SK-N-SH (cell line): ENCODE measurements around the gene CERS6.

Source experiments
- CHD2 ChIP-seq: fragments of 150-350 bp; IDR thresholded peaks from 2 replicates; pipeline ENCODE4 v1.6.1; 2018; ENCODE audit warnings: low read length; ENCODE audit not compliant: partially characterized antibody
- EP300 ChIP-seq, 2 experiments: IDR thresholded peaks; 2 replicates each; pipeline versions ENCODE4 v1.4.0 to v1.6.1; 2012; ENCODE audit warnings: borderline replicate concordance in 1 of 2, low read depth in 1 of 2, low read length in 1 of 2
- EZH2phosphoT487 ChIP-seq: fragments of 200-600 bp; sonication (generic); IDR thresholded peaks from 2 replicates; pipeline ENCODE4 v1.6.1; 2017; ENCODE audit warnings: low read depth, mixed run types, mild to moderate bottlenecking, antibody characterized with exemption, moderate library complexity, borderline replicate concordance
- JUND ChIP-seq: IDR thresholded peaks from 2 replicates; pipeline ENCODE4 v1.4.0; 2012
- MXI1 ChIP-seq: IDR thresholded peaks from 2 replicates; pipeline ENCODE4 v1.6.1; 2012; ENCODE audit warnings: mild to moderate bottlenecking, low read depth, low read length, improper control_type of control experiment
- RAD21 ChIP-seq: IDR thresholded peaks from 2 replicates; pipeline ENCODE4 v1.6.1; 2012; ENCODE audit warnings: mild to moderate bottlenecking, low read length
- RCOR1 ChIP-seq: fragments of 150-350 bp; IDR thresholded peaks from 2 replicates; pipeline ENCODE4 v1.6.1; 2017; ENCODE audit warnings: antibody characterized with exemption, low read length
- RFX5 ChIP-seq: IDR thresholded peaks from 2 replicates; pipeline ENCODE4 v1.6.1; 2012; ENCODE audit warnings: mild to moderate bottlenecking, improper control_type of control experiment, low read length
- SIN3A ChIP-seq: IDR thresholded peaks from 2 replicates; pipeline ENCODE4 v1.6.1; 2012; ENCODE audit warnings: low read depth, mild to moderate bottlenecking, low read length, moderate library complexity, borderline replicate concordance
- TAF1 ChIP-seq: IDR thresholded peaks from 2 replicates; pipeline ENCODE4 v1.6.1; 2012; ENCODE audit warnings: low read depth, mild to moderate bottlenecking, low read length, moderate library complexity, borderline replicate concordance
- TF ChIP-seq, protein P1 (sequence below): IDR thresholded peaks from 2 replicates; pipeline ENCODE4 v1.4.0; 2012; ENCODE audit warnings: low read depth, borderline replicate concordance
- TF ChIP-seq, protein P2 (sequence below): fragments of 200-600 bp; sonication (generic); IDR thresholded peaks from 2 replicates; pipeline ENCODE4 v1.6.1; 2017; ENCODE audit warnings: antibody characterized with exemption, mild to moderate bottlenecking, moderate library complexity
- TF ChIP-seq, protein P3 (sequence below): IDR thresholded peaks from 2 replicates; pipeline ENCODE4 v1.4.0; 2012; ENCODE audit warnings: low read depth, borderline replicate concordance
- TF ChIP-seq, protein P4 (sequence below): IDR thresholded peaks from 2 replicates; pipeline ENCODE4 v1.6.1; 2012; ENCODE audit warnings: mild to moderate bottlenecking, low read depth, low read length, moderate library complexity

DNA sequence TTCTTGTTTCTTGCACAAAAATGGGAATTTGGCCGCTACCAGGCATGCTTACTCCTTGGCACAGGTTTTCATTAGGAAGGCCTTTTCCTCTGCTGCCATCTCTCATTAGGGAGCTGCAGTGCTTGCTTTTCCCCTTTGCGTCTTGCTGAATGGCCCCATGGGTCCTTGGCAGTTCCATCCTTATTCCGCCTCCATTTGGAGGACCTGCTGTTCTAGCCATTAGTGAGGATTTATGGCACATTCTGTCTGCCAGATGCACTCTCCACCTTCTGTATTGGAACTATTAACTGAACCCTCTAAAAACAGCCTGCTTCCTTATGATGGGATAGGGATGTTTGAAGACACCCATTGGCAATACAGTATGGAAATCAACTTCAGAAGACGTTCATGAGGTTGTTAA lies 242.9 kb downstream of the CERS6 start:
- TF ChIP-seq EP300 (IDR thresholded peaks at IDR 0.05; ENCODE audit: borderline replicate concordance in 1 of 2, low read depth in 1 of 2, low read length in 1 of 2) (no peak), SIN3A (no peak), RFX5 (no peak), RAD21 (no peak), MXI1 (no peak), RCOR1 (no peak), CHD2 (no peak), TAF1 (no peak), EZH2phosphoT487 (no peak), JUND (no peak)
- TF ChIP-seq, protein P1, sequence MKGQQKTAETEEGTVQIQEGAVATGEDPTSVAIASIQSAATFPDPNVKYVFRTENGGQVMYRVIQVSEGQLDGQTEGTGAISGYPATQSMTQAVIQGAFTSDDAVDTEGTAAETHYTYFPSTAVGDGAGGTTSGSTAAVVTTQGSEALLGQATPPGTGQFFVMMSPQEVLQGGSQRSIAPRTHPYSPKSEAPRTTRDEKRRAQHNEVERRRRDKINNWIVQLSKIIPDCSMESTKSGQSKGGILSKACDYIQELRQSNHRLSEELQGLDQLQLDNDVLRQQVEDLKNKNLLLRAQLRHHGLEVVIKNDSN: no peak
- TF ChIP-seq, protein P2, sequence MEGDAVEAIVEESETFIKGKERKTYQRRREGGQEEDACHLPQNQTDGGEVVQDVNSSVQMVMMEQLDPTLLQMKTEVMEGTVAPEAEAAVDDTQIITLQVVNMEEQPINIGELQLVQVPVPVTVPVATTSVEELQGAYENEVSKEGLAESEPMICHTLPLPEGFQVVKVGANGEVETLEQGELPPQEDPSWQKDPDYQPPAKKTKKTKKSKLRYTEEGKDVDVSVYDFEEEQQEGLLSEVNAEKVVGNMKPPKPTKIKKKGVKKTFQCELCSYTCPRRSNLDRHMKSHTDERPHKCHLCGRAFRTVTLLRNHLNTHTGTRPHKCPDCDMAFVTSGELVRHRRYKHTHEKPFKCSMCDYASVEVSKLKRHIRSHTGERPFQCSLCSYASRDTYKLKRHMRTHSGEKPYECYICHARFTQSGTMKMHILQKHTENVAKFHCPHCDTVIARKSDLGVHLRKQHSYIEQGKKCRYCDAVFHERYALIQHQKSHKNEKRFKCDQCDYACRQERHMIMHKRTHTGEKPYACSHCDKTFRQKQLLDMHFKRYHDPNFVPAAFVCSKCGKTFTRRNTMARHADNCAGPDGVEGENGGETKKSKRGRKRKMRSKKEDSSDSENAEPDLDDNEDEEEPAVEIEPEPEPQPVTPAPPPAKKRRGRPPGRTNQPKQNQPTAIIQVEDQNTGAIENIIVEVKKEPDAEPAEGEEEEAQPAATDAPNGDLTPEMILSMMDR: no peak
- TF ChIP-seq, protein P3, sequence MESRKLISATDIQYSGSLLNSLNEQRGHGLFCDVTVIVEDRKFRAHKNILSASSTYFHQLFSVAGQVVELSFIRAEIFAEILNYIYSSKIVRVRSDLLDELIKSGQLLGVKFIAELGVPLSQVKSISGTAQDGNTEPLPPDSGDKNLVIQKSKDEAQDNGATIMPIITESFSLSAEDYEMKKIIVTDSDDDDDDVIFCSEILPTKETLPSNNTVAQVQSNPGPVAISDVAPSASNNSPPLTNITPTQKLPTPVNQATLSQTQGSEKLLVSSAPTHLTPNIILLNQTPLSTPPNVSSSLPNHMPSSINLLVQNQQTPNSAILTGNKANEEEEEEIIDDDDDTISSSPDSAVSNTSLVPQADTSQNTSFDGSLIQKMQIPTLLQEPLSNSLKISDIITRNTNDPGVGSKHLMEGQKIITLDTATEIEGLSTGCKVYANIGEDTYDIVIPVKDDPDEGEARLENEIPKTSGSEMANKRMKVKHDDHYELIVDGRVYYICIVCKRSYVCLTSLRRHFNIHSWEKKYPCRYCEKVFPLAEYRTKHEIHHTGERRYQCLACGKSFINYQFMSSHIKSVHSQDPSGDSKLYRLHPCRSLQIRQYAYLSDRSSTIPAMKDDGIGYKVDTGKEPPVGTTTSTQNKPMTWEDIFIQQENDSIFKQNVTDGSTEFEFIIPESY: no peak
- TF ChIP-seq, protein P4, sequence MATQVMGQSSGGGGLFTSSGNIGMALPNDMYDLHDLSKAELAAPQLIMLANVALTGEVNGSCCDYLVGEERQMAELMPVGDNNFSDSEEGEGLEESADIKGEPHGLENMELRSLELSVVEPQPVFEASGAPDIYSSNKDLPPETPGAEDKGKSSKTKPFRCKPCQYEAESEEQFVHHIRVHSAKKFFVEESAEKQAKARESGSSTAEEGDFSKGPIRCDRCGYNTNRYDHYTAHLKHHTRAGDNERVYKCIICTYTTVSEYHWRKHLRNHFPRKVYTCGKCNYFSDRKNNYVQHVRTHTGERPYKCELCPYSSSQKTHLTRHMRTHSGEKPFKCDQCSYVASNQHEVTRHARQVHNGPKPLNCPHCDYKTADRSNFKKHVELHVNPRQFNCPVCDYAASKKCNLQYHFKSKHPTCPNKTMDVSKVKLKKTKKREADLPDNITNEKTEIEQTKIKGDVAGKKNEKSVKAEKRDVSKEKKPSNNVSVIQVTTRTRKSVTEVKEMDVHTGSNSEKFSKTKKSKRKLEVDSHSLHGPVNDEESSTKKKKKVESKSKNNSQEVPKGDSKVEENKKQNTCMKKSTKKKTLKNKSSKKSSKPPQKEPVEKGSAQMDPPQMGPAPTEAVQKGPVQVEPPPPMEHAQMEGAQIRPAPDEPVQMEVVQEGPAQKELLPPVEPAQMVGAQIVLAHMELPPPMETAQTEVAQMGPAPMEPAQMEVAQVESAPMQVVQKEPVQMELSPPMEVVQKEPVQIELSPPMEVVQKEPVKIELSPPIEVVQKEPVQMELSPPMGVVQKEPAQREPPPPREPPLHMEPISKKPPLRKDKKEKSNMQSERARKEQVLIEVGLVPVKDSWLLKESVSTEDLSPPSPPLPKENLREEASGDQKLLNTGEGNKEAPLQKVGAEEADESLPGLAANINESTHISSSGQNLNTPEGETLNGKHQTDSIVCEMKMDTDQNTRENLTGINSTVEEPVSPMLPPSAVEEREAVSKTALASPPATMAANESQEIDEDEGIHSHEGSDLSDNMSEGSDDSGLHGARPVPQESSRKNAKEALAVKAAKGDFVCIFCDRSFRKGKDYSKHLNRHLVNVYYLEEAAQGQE: no peak
